NCI-H2107 (cell line): Measurements from ENCODE around the gene CORO7.

ENCODE experiments used
- DNase-seq: peaks from one replicate; lab custom pipeline; 2025; lab: John Stamatoyannopoulos, UW

Gene CORO7

GRCh38 chr16:4416200-4417032 lies at the start of gene CORO7:
TSS of gene CORO7 (minus strand) at chr16:4416596. CDS start at chr16:4416518, 78 bp downstream.
- peak; percentile 89 for DNase-seq

- DNase-seq = no peak
Measured at GRCh38 chr16:4463522-4464163, 47.2 kb upstream of the CORO7 start.

GRCh38 chr16:4461250-4462085 lies 45.1 kb upstream of the CORO7 start:
- no peak for DNase-seq

- DNase-seq = no peak
Measured at GRCh38 chr16:4460936-4461249, 44.5 kb upstream of the CORO7 start.

- no peak for DNase-seq
Measured at GRCh38 chr16:4455951-4456350, 39.6 kb upstream of the CORO7 start.

- no peak for DNase-seq
Measured at GRCh38 chr16:4455081-4455480, 38.7 kb upstream of the CORO7 start.

- DNase-seq = no peak
Measured at GRCh38 chr16:4454623-4455022, 38.2 kb upstream of the CORO7 start.

GRCh38 chr16:4452674-4453073 lies 36.3 kb upstream of the CORO7 start:
- no peak for DNase-seq

GRCh38 chr16:4450931-4451519 lies 34.6 kb upstream of the CORO7 start:
- peak; percentile 63 for DNase-seq

- DNase-seq = no peak
Measured at GRCh38 chr16:4450430-4450829, 34.0 kb upstream of the CORO7 start.

- no peak for DNase-seq
Measured at GRCh38 chr16:4443986-4444385, 27.6 kb upstream of the CORO7 start.

GRCh38 chr16:4443271-4443670 lies 26.9 kb upstream of the CORO7 start:
- DNase-seq = no peak

- no peak for DNase-seq
Measured at GRCh38 chr16:4442371-4442770, 26.0 kb upstream of the CORO7 start.

- no peak for DNase-seq
Measured at GRCh38 chr16:4437366-4437765, 21.0 kb upstream of the CORO7 start.

GRCh38 chr16:4435337-4436067 lies 19.1 kb upstream of the CORO7 start:
- no peak for DNase-seq

- no peak for DNase-seq
Measured at GRCh38 chr16:4433914-4434787, 17.8 kb upstream of the CORO7 start.

GRCh38 chr16:4433228-4433627 lies 16.8 kb upstream of the CORO7 start:
- DNase-seq = no peak

- DNase-seq = no peak
Measured at GRCh38 chr16:4431023-4431422, 14.6 kb upstream of the CORO7 start.

GRCh38 chr16:4428500-4428899 lies 12.1 kb upstream of the CORO7 start:
- DNase-seq = no peak

- no peak for DNase-seq
Measured at GRCh38 chr16:4426722-4427372, 10.5 kb upstream of the CORO7 start.
